ENCODE data around the gene RAD51D.

RAD51D gene

DNA sequence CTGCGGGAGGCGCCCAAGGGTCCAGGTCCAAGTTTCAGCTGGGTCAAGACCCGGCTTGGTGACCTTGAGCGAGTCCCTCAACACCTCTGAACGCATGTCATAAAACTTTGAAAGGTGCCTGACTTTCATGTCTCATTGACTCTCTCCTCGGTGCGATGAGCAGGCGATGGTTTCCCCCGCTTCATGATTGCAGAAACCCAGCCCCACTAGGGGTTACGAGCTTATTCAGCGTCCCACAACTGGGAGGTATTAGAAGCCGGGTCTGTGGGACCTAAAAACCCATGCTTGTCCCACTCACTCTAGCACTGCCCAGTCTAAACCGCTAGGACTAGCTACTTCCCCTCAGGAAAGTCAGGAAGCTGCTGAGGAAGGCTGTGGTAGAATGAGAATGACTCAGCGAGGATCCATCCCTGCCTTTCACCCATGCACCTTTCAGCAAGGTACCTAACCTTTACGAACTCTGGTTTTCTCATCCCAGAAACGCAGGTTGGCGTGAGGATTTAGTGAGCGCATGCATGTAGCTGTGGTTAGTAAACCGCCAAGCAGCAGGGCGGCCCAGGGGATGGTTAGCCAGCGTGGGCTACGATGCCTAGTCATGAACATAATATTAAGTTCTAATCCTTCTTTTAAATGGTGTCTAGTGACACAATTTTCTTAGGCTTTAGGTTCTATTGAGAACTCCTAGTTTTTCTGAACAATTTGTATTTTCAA, 29.9 kb downstream of the RAD51D start:
- DNase-seq, result no peak

- peak; percentile 81 for DNase-seq
These were observed 30.6 kb downstream of the RAD51D start for GRCh38 chr17:35088881-35089585.

DNA sequence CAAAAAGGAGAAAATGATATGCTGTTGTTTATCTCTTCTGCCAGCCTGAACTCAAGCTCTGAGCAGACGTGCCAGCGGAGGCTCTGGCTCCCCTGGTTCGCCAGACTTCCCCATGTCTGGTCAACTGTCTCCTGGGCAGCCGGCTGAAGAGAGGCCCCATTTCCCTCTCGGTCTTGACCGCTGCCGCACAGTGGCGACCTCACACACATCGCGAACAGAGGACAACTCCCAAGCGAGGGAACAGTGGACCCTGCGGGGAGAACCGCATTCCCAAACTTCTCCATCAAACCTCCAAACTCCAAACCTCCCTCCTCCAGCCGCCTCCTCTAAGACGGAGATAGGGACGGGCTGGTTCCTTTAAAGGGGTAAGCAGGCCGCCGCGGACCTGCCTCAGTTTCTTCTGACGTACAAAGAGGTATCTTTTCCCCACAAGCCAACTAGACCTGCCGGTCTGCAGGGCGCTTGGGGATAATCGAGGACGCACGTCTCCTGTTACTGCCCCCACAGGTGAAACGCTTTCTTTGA, 31.2 kb downstream of the RAD51D start:
- DNase-seq, result no peak

GRCh38 chr17:35087731-35088355, 31.8 kb downstream of the RAD51D start:
- DNase-seq, result no peak

DNA sequence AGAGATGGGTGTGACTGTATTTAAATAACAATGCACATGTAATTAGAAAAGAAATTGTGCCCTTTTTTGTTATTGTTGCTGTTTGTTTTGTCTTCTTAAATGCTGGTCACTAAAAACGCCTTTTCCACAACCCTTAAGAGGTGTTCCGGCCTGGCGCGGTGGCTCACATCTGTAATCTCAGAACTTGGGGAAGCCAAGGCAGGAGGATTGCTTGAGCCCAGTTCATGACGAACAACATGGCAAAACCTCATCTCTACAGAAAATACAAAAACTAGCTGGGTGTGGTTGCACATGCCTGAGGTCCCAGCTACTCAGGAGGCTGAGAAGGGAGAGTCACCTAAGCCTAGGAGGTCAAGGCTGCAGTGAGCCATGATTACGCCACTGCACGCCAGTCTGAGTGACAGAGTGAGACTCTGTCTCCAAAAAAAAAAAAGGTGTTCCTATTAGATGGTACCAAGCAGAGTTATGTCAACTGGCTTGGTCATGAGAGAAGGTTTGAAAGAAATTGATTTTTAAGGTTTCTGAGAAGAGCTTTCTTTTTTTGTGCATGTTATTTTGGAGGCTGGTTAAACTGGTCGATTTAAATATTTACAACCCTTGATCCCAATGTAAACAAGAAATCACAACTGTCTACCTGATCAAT, 32.6 kb downstream of the RAD51D start:
- DNase-seq, result no peak

DNA sequence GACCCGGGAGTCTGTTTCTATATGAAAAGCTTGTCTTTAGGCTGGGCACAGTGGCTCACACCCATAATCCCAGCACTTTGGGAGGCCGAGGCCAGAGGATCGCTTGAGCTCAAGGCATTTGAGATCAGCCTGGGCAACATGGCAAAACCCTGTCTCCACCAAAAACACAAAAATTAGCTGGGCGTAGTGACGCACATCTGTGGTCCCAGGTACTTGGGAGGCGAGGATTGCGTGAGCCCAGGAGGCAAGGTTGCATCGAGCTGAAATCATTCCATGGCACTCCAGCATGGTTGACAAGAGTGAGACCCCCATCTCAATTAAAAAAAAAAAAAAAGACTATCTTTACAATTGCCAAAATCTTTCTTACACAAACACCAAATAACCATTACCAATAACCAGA, 33.5 kb downstream of the RAD51D start:
- no peak for DNase-seq

DNA sequence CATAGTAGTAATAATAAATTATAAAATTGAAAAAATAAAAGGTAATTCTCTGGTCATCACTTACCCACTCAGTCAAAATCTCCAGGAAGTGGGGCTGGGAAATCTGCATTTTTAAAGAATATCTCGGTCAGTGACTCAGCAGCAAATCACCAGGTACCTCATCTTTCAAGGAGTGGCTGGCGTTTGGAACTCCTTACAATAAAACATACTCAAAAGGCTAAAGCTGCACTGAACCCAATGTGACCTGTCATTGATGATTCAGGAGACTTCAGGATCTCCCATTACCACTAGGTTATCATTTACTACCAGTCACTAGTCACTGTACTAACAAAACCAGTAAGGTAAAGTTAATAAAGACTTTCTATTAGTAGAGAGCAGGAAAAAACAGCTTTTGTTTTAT, 34.7 kb downstream of the RAD51D start:
- DNase-seq, result no peak

DNA sequence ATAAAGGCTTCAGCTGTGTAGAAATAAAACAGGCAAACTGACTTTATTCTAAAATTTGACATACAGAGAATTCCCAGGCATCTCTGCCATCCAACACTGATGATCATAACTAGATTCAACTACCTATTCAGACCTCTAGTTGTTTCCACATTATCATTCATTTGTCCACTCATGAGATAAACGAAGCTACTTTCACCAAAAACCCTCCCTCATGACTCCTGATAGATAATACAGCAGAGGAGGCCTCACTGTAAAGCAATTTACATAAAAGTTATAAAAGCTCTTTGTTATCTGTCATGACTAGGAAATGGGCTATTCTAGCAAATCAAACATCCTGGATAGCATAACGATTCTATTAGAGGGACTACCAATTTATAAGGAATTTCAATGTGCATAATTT, 36.6 kb downstream of the RAD51D start:
- no peak for DNase-seq

DNA sequence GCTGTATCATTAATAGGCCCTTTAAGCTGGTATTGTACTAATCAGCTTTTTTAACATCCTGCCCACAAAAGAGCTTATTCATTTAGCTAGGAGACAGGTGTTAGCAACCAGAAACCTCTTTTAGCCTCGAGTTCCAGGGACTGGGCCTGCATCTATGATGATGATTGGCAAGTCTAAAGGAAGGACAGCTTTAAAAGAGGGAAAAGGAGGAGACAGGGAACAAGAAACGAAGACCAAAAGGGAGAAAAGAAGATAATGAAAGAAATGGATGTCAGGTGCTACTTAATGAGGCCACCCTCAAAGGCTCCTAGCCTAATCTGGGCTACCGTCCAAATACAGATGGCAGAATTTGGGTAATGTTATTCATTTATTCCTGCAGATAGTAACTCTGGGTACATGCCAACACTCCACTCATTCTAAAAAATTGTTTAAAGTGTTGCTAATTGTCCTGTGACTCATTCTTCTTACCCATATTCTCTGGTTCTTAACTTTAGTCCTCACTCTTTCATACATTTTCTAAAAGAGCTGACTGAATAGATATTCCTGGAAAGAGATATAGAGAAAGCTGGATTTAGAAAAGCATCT, 37.5 kb downstream of the RAD51D start:
- DNase-seq, result no peak

- no peak for DNase-seq
These were observed 38.0 kb downstream of the RAD51D start for GRCh38 chr17:35081638-35082037.

GRCh38 chr17:35080536-35080935, 39.1 kb downstream of the RAD51D start:
- no peak for DNase-seq

GRCh38 chr17:35079547-35080423, 39.9 kb downstream of the RAD51D start:
- no peak for DNase-seq

DNA sequence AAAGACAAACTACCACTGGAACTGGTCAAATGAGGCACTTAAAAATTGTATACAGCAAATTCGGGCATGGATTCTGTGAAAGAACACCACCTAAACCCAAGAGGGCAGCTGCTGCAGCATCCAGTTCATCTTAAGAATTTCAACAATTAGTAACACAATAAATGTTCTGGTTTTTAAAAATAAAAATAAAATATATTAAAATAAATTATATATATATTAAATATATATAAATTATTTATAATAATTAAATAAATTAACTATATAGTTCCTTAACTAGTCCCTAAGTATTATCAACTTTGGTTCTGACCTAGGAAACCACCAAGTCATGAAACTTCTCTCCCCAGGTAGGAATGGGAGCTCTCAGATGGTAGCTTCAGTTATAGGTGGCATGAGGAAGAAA, 42.8 kb downstream of the RAD51D start:
- DNase-seq, result no peak

DNA sequence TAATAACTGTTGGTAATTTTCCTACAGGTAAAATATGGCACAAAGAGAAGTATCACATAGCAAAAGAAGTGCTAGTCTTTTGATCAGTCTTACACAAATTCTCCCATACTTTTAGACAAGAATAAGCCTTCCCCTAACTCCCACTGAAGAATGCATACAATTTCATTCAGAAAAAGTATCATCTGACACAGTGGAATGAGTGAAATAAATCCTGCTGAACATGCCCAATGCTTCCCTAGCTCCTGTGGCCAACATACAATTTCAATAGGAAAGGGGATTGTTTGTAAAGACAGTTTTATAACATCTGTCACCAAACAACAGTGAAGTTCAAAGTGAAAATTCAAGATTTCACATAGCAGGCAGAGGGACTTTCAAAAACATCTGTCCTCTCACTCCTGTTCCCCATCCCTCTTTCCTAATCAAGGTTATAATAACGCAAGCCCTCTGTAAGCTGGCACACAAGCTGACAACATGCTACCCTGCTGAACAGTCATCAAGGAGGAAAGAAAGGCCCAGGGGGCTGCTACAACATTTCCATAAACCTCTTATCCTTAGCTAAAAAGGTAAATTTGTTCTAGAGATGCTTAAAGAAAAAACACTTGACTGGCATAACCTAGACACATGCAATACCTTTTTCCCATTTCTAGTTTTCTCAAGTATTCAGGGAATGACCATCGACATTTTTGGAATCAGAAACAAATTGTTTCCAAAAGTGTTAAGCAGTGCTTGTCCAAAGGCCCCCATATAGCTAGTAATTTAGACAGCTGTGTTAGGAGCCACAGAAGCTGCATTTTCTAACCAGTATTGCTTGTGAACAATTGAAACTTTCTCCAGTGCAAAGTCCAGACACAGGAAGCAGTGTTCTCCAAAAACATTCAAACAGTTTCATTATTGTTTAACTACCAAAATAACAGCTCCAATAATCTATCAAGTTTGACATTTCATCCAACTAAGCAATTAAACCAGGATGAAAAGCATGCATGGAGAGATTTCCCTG, 44.7 kb downstream of the RAD51D start:
- DNase-seq, result no peak

DNA sequence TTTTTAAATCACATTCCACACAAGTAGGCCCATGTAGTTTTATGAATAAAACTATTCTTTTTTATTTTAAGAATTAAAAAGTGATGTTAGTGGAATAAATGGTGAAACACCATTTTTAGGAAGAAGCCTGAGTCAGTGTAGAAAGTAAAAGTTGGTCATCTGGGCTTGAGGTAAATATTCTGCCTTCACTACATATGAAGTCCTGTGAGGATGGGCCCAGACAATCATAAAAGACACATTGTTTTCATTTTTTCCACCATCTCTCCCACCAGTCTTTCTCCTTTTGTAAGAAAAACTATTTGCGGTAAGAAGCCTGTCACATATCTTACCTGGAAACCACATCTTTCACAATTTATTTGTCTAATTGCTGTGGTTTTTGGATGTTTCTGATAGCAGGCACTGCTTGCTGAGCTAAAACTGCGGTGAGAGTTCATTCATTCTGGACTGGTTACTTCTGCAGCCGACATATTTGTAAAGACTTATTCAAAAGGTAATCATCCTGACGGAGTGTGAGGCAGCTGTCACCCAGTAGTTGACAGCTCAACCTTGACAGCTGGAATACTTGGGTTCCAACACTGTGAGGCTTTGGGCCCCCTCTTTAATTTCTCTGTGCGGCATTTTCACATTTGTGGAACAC, 45.6 kb downstream of the RAD51D start:
- no peak for DNase-seq

- no peak for DNase-seq
These were observed 46.4 kb downstream of the RAD51D start for GRCh38 chr17:35073183-35073790.

DNA sequence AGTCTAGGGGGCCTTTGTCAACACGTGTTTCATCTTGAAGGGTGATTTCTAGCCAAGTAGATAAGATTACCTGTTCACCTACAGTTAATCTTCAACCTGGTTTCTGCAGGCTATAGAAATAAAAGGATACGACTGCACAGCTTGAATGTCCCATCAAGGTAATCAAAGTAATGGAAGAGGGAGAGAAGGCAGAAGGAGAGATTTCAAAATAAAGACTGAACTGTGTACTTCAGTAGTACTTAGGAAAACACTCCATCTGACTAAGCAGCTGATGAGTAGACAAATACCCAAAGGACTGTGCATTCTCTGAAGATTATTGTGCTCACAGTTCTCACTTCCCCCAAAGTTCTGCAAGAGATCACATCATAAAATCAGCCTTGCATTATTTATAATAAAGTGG, 50.3 kb downstream of the RAD51D start:
- DNase-seq, result no peak

GRCh38 chr17:35068249-35068648, 51.4 kb downstream of the RAD51D start:
- no peak for DNase-seq

DNA sequence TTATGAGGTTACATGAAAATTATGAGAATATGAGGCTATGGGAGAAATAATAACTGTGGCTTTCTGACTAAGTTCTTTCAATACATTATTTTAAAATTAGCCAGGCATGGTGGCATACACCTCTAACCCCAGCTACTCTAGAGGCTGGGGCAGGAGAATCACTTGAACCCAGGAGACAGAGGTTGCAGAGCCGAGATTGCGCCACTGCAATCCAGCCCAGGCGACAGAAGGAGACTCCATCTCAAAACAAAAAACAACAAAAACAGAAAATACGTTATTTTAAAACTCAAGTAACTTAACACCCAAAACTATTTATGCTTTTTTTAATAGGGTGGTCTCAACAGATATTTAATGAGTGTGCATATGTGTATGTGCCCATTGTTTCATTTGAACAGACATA, 53.8 kb downstream of the RAD51D start:
- DNase-seq, result no peak

Measured in effector CD8-positive, alpha-beta T cell (primary cell).